Lower leg skin (tissue), 3 donors: ENCODE results near the gene THADA.

ENCODE experiments used
- POLR2A ChIP-seq, 2 donors: fragments of 450-650 bp; IDR thresholded peaks; one replicate each; pipeline ENCODE4 v1.6.1; 2016 to 2017; ENCODE audit warnings: antibody characterized with exemption in 2 of 2, mild to moderate bottlenecking in 1 of 2, moderate library complexity in 1 of 2
- TF ChIP-seq, protein P1 (sequence below), 3 donors: fragments of 450-650 bp; IDR thresholded peaks; one replicate each; pipeline ENCODE4 v1.5.1; 2016; ENCODE audit warnings: antibody characterized with exemption in 3 of 3, mild to moderate bottlenecking in 3 of 3, moderate library complexity in 2 of 3

DNA sequence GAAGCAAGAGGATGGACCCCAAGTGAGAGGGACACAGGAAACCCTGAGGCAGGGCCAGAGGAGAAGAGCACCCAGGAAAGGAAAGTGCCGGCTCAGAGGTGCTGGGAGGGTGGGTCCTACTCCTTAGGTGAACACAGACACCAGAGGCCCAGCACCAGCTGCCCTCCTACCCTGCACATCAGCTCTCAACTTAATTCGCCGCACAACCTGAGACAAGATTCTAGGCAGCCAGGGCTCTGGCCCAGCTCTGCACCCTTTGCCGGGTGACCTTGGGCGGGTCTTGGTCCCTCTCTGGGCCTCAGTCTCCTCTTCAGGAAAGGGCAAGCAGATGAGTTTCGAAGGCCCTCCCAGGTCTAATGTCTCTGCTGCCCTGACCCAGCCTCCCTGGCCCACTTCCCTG lies 397.6 kb downstream of the THADA start:
- TF ChIP-seq, protein P1, sequence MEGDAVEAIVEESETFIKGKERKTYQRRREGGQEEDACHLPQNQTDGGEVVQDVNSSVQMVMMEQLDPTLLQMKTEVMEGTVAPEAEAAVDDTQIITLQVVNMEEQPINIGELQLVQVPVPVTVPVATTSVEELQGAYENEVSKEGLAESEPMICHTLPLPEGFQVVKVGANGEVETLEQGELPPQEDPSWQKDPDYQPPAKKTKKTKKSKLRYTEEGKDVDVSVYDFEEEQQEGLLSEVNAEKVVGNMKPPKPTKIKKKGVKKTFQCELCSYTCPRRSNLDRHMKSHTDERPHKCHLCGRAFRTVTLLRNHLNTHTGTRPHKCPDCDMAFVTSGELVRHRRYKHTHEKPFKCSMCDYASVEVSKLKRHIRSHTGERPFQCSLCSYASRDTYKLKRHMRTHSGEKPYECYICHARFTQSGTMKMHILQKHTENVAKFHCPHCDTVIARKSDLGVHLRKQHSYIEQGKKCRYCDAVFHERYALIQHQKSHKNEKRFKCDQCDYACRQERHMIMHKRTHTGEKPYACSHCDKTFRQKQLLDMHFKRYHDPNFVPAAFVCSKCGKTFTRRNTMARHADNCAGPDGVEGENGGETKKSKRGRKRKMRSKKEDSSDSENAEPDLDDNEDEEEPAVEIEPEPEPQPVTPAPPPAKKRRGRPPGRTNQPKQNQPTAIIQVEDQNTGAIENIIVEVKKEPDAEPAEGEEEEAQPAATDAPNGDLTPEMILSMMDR (IDR thresholded peaks at IDR 0.05) = no peak
- TF ChIP-seq POLR2A (IDR thresholded peaks at IDR 0.05) = no peak
